Measurements from ENCODE around the gene SOD1. TPM values are rescaled to one million over a fixed set of nuclear protein-coding genes. Genes with fewer than 3 reads are reported as not detected.

The SOD1 gene
- total RNA-seq = 100 to 1,000 TPM; 165 to 282 TPM

DNA sequence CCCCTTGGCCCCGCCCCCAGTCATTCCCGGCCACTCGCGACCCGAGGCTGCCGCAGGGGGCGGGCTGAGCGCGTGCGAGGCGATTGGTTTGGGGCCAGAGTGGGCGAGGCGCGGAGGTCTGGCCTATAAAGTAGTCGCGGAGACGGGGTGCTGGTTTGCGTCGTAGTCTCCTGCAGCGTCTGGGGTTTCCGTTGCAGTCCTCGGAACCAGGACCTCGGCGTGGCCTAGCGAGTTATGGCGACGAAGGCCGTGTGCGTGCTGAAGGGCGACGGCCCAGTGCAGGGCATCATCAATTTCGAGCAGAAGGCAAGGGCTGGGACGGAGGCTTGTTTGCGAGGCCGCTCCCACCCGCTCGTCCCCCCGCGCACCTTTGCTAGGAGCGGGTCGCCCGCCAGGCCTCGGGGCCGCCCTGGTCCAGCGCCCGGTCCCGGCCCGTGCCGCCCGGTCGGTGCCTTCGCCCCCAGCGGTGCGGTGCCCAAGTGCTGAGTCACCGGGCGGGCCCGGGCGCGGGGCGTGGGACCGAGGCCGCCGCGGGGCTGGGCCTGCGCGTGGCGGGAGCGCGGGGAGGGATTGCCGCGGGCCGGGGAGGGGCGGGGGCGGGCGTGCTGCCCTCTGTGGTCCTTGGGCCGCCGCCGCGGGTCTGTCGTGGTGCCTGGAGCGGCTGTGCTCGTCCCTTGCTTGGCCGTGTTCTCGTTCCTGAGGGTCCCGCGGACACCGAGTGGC, at the start of gene SOD1:
SOD1 (plus strand) TSS at position 158 of the 723 bp plus-strand sequence; CDS start at position 235, 77 bp downstream.
- no peaks in the 10 kb centered on the region for H3K27me3 ChIP-seq (replicated peaks; ENCODE audit: insufficient read depth)
- H3K4me3 ChIP-seq = peak within 1 kb of the TSS; percentile 88 to 95
- intact Hi-C loops (cut with DNase I) = loop anchor here (2.0 kb wide), 1 partner anchor 71 kb away; no protein-coding TSS in a partner anchor
- peak; percentile 94 for DNase-seq (ENCODE audit: low spot score)
- H3K4me1 ChIP-seq (replicated peaks) = no peaks in the 10 kb centered on the region
- no peaks in the 10 kb centered on the region for H3K9me3 ChIP-seq
- WGBS = 0% methylated on average over 34 of the region's 87 CpGs
- no peaks in the 10 kb centered on the region for H3K36me3 ChIP-seq
- peak within 1 kb of the TSS; percentile 82 to 87 for H3K27ac ChIP-seq
- TF ChIP-seq CTCF (IDR thresholded peaks at IDR 0.05) (peak in 3 of 4 experiments; percentile 16 to 72 (median 52)), POLR2AphosphoS5 (IDR thresholded peaks at IDR 0.05) (peak; percentile 91), POLR2A (IDR thresholded peaks at IDR 0.05) (peak; percentile 84)

DNA sequence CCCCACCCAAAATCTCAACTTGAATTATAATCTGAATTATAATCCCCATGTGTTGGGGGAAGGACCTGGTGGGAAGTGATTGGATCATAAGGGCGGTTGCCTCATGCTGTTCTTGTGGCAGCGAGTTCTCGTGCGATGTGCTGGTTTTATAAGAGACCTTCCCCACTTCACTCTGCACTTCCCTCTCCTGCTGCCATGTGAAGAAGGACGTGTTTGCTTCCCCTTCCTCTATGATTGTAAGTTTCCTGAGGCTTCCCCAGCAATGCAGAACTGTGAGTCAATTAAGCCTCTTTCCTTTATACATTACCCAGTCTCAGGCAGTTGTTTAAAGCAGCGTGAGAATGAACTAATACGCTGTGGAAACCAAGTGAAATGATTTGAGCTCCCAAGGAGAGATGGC, 48.0 kb upstream of the SOD1 start:
- Histone ChIP-seq H3K27me3 (replicated peaks; ENCODE audit: insufficient read depth) (no peaks in the 10 kb centered on the region), H3K27ac (no peak overlapping the region), H3K36me3 (no peaks in the 10 kb centered on the region), H3K4me3 (no peak overlapping the region), H3K9me3 (no peaks in the 10 kb centered on the region), H3K4me1 (replicated peaks) (no peaks in the 10 kb centered on the region)
- DNase-seq (ENCODE audit: low spot score) = no peak
- TF ChIP-seq CTCF (IDR thresholded peaks at IDR 0.05) (no peak), POLR2AphosphoS5 (IDR thresholded peaks at IDR 0.05) (no peak), POLR2A (IDR thresholded peaks at IDR 0.05) (no peak)
- intact Hi-C loops (cut with DNase I) = no loop called here
- 91% methylated on average over 7 of the region's 7 CpGs for WGBS

- 65% methylated on average over 22 of the region's 22 CpGs for WGBS
- no peak overlapping the region for H3K27ac ChIP-seq
- no peaks in the 10 kb centered on the region for H3K9me3 ChIP-seq
- TF ChIP-seq POLR2AphosphoS5 (IDR thresholded peaks at IDR 0.05) = no peak
- TF ChIP-seq CTCF (IDR thresholded peaks at IDR 0.05) = no peak
- TF ChIP-seq POLR2A (IDR thresholded peaks at IDR 0.05) = no peak
- no peaks in the 10 kb centered on the region for H3K4me1 ChIP-seq (replicated peaks)
- intact Hi-C loops (cut with DNase I) = no loop called here
- no peaks in the 10 kb centered on the region for H3K36me3 ChIP-seq
- DNase-seq (ENCODE audit: low spot score) = no peak
- H3K27me3 ChIP-seq (replicated peaks; ENCODE audit: insufficient read depth) = no peaks in the 10 kb centered on the region
- H3K4me3 ChIP-seq = no peak overlapping the region
Observed at GRCh38 chr21:31612894-31613785, 46.4 kb upstream of the SOD1 start.

DNA sequence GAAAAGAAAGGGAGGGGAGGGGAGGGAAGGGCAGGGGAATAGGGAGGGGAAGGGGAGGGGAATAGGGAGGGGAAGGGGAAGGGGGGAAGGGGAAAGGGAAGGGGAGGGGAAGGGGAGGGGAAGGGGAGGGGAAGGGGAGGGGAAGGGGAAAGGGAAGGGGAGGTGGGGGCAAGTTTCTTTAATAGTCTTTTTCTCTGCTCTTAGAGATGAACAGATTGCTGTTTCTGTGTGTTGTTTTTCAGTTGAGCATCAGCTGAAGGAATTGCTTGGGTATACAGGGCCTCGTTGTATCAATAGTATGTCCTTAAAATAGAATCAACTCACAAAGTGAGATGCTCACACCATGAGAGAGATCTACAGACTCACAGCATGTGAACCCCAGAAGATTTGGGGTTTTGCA, 44.8 kb upstream of the SOD1 start:
- Histone ChIP-seq H3K4me1 (replicated peaks) (no peaks in the 10 kb centered on the region), H3K36me3 (no peaks in the 10 kb centered on the region), H3K4me3 (no peak overlapping the region), H3K9me3 (no peaks in the 10 kb centered on the region), H3K27ac (no peak overlapping the region), H3K27me3 (replicated peaks; ENCODE audit: insufficient read depth) (no peaks in the 10 kb centered on the region)
- 67% methylated on average over 1 of the region's 1 CpG for WGBS
- DNase-seq (ENCODE audit: low spot score) = no peak
- intact Hi-C loops (cut with DNase I) = no loop called here
- TF ChIP-seq CTCF (IDR thresholded peaks at IDR 0.05) (no peak), POLR2A (IDR thresholded peaks at IDR 0.05) (no peak), POLR2AphosphoS5 (IDR thresholded peaks at IDR 0.05) (no peak)

Measured in prostate gland (tissue), 2 donors.